Uterus (tissue), 4 donors: ENCODE data around the gene KNOP1. TPM values are rescaled to one million over a fixed set of nuclear protein-coding genes. Genes with fewer than 3 reads are reported as not detected.

Source experiments
- DNase-seq, 2 donors: peaks; one replicate each; pipeline ENCODE4 v3.0.0-alpha.2; 2019 to 2020
- H3K27ac ChIP-seq, 2 donors: fragments of 200-600 bp; sonication (generic); 1 replicate in 1 of 2; 2 replicates in 1 of 2; pipeline ENCODE4 v1.5.1; 2016 to 2018
- H3K27me3 ChIP-seq, 2 donors: fragments of 200-600 bp; sonication (generic); one replicate each; pipeline ENCODE4 v1.5.1; 2018 to 2019; ENCODE audit warnings: control low read depth in 1 of 2
- H3K36me3 ChIP-seq, 2 donors: fragments of 200-600 bp; sonication (generic); one replicate each; pipeline ENCODE4 v1.5.1; 2019; ENCODE audit warnings: control low read depth in 1 of 2
- H3K4me1 ChIP-seq, 2 donors: fragments of 200-600 bp; sonication (generic); one replicate each; pipeline ENCODE4 v1.5.1; 2018 to 2019; ENCODE audit warnings: control low read depth in 1 of 2
- H3K4me3 ChIP-seq, 2 donors: fragments of 200-600 bp; sonication (generic); 1 replicate in 1 of 2; 2 replicates in 1 of 2; pipeline ENCODE4 v1.5.1; 2018 to 2019; ENCODE audit warnings: mild to moderate bottlenecking in 1 of 2
- H3K9me3 ChIP-seq, 2 donors: fragments of 200-600 bp; sonication (generic); one replicate each; pipeline ENCODE4 v1.5.1; 2019; ENCODE audit warnings: control low read depth in 1 of 2
- POLR2A ChIP-seq, 2 donors: fragments of 450-650 bp; IDR thresholded peaks; one replicate each; pipeline ENCODE4 v1.6.1; 2016; ENCODE audit warnings: antibody characterized with exemption in 2 of 2, mild to moderate bottlenecking in 1 of 2, moderate library complexity in 1 of 2
- intact Hi-C: fragments of 100-400 bp; cut with DNase I; formaldehyde crosslinking; loops from one replicate; pipeline ENCODE4 v1.15.1; 2023; ENCODE audit warnings: low total_unique reads
- total RNA-seq, 4 donors: library from RNA; depleted of rRNA in 3 of 4; stranded (reverse); fragments of >200 nt in 3 of 4; gene quantifications; one replicate each; pipeline versions ENCODE4 v1.1.0 to v1.2.4, GENCODE V29; 2014 to 2023
- TF ChIP-seq, protein P1 (sequence below), 4 experiments: fragments of 200-600 bp in 2 of 4; fragments of 450-650 bp in 2 of 4; sonication (generic) in 2 of 4; IDR thresholded peaks; one replicate each; pipeline ENCODE4 v1.5.1; 2016 to 2019; ENCODE audit warnings: antibody characterized with exemption in 4 of 4, mild to moderate bottlenecking in 2 of 4, moderate library complexity in 1 of 4
- donor health status: DM: yes; HTN: yes; CAD: no.

The KNOP1 gene
- total RNA-seq, 4 donors from 2014 or later = 1.5 to 20.5 (median 9.4) TPM

GRCh38 chr16:19755268-19755667 lies 37.2 kb upstream of the KNOP1 start:
- intact Hi-C loops = no loop called here
- H3K4me1 ChIP-seq = no peaks in the 10 kb centered on the region
- no peak overlapping the region for H3K4me3 ChIP-seq
- peak overlapping the region; percentile 35 to 55 for H3K27ac ChIP-seq
- H3K9me3 ChIP-seq = no peaks in the 10 kb centered on the region
- no peaks in the 10 kb centered on the region for H3K36me3 ChIP-seq
- no peak for DNase-seq
- TF ChIP-seq POLR2A (IDR thresholded peaks at IDR 0.05) = no peak
- TF ChIP-seq, protein P1, sequence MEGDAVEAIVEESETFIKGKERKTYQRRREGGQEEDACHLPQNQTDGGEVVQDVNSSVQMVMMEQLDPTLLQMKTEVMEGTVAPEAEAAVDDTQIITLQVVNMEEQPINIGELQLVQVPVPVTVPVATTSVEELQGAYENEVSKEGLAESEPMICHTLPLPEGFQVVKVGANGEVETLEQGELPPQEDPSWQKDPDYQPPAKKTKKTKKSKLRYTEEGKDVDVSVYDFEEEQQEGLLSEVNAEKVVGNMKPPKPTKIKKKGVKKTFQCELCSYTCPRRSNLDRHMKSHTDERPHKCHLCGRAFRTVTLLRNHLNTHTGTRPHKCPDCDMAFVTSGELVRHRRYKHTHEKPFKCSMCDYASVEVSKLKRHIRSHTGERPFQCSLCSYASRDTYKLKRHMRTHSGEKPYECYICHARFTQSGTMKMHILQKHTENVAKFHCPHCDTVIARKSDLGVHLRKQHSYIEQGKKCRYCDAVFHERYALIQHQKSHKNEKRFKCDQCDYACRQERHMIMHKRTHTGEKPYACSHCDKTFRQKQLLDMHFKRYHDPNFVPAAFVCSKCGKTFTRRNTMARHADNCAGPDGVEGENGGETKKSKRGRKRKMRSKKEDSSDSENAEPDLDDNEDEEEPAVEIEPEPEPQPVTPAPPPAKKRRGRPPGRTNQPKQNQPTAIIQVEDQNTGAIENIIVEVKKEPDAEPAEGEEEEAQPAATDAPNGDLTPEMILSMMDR (IDR thresholded peaks at IDR 0.05) = no peak
- no peaks in the 10 kb centered on the region for H3K27me3 ChIP-seq

GRCh38 chr16:19754644-19755036 lies 36.6 kb upstream of the KNOP1 start:
- DNase-seq = no peak
- Histone ChIP-seq H3K36me3 (no peaks in the 10 kb centered on the region), H3K4me1 (no peaks in the 10 kb centered on the region), H3K9me3 (no peaks in the 10 kb centered on the region), H3K27me3 (no peaks in the 10 kb centered on the region), H3K4me3 (no peak overlapping the region), H3K27ac (peak overlapping the region; percentile 43 to 55)
- no peak for TF ChIP-seq POLR2A (IDR thresholded peaks at IDR 0.05)
- TF ChIP-seq, protein P1 (IDR thresholded peaks at IDR 0.05) = no peak
- intact Hi-C loops = no loop called here

DNA sequence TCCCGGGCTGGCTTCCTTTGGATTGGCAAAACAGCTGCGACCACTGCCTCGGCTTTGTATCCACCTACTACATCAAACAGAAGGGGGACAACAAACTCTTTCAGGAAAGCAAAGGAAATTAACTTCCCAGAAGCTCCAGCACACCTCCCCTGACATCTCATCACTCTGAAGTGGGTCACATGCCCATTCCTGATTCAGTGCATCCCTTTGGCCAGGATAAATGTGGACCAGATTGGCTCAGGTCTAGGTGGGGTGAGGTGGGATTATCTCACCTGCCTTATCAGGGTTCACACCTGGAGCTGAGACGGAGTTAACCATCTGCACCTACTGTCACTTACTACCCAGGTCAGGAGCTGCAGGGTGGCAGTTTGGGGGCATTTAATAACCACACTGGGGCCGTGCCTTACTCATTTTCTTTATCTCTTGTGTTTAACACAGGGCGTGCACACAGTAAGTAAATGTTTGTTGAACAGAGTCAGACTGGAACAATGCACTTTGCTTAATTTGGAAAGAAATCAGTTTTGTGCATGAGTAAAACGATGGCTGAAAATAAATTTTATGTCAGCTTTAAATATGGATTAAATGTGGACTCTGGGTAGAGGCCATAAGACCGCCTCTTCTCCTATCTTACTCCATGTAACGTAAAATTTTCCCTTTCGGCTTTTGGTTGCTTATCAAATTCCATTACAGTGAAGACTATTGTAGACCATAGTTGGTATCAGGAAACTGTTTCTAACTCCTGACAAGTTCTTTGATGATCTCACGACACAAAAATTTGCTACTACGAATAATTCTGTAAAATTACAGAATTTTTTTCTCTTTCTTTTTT lies 36.0 kb upstream of the KNOP1 start:
- no peaks in the 10 kb centered on the region for H3K27me3 ChIP-seq
- no peak overlapping the region for H3K4me3 ChIP-seq
- H3K27ac ChIP-seq = peak overlapping the region; percentile 43 to 55
- no peaks in the 10 kb centered on the region for H3K9me3 ChIP-seq
- intact Hi-C loops = no loop called here
- no peaks in the 10 kb centered on the region for H3K4me1 ChIP-seq
- no peak for DNase-seq
- TF ChIP-seq, protein P1 (IDR thresholded peaks at IDR 0.05) = no peak
- no peak for TF ChIP-seq POLR2A (IDR thresholded peaks at IDR 0.05)
- no peaks in the 10 kb centered on the region for H3K36me3 ChIP-seq

GRCh38 chr16:19751478-19752385 lies 33.7 kb upstream of the KNOP1 start:
- intact Hi-C loops = no loop called here
- H3K27me3 ChIP-seq = no peaks in the 10 kb centered on the region
- DNase-seq = no peak
- H3K4me3 ChIP-seq = no peak overlapping the region
- peak overlapping the region in 1 of 2 donors; percentile 19 for H3K27ac ChIP-seq
- H3K9me3 ChIP-seq = no peaks in the 10 kb centered on the region
- H3K36me3 ChIP-seq = no peaks in the 10 kb centered on the region
- TF ChIP-seq POLR2A (IDR thresholded peaks at IDR 0.05) = no peak
- TF ChIP-seq, protein P1 (IDR thresholded peaks at IDR 0.05) = no peak
- no peaks in the 10 kb centered on the region for H3K4me1 ChIP-seq
